Adrenal gland (tissue), 5 donors: ENCODE measurements around the gene CUX1.

ENCODE experiments used
- POLR2A ChIP-seq, 2 donors: fragments of 450-650 bp; IDR thresholded peaks; one replicate each; pipeline ENCODE4 v1.6.1; 2017; ENCODE audit warnings: antibody characterized with exemption in 2 of 2, mild to moderate bottlenecking in 2 of 2, moderate library complexity in 1 of 2
- TF ChIP-seq, protein P1 (sequence below), 6 experiments: fragments of 450-650 bp in 4 of 6; fragments of 200-600 bp in 2 of 6; sonication (generic) in 1 of 6; IDR thresholded peaks; 1 replicate in 5 of 6; 2 replicates in 1 of 6; pipeline versions ENCODE4 v1.5.1 to v1.8.0; 2016 to 2021; ENCODE audit warnings: antibody characterized with exemption in 6 of 6, mild to moderate bottlenecking in 2 of 6, moderate library complexity in 1 of 6
- donor health status: DM: no; HTN: no; CAD: no.

DNA sequence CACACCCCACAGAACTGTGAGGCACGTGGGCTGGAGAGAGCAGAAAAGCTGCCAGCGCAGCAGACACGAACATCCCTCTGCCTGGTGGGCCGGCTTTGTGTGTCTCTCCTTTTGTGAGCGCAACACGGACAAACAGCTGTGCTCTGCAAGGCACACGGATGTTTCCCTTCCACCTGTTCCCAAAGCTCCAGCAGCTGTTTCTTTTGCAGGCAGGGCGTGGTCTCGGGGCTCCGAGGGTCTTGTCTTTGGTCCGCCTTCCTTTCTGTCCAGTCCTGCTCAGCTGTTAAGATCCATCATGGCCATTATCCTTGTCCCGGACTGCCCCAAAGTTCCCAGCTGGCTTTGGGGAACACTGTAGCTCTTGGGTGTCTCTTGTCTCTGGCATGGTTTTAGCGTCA lies 436.5 kb downstream of the CUX1 start:
- TF ChIP-seq, protein P1, sequence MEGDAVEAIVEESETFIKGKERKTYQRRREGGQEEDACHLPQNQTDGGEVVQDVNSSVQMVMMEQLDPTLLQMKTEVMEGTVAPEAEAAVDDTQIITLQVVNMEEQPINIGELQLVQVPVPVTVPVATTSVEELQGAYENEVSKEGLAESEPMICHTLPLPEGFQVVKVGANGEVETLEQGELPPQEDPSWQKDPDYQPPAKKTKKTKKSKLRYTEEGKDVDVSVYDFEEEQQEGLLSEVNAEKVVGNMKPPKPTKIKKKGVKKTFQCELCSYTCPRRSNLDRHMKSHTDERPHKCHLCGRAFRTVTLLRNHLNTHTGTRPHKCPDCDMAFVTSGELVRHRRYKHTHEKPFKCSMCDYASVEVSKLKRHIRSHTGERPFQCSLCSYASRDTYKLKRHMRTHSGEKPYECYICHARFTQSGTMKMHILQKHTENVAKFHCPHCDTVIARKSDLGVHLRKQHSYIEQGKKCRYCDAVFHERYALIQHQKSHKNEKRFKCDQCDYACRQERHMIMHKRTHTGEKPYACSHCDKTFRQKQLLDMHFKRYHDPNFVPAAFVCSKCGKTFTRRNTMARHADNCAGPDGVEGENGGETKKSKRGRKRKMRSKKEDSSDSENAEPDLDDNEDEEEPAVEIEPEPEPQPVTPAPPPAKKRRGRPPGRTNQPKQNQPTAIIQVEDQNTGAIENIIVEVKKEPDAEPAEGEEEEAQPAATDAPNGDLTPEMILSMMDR (IDR thresholded peaks at IDR 0.05), result no peak
- no peak for TF ChIP-seq POLR2A (IDR thresholded peaks at IDR 0.05)
